A549 (cell line): Measurements from ENCODE around the gene FSD1. TPM values are rescaled to one million over a fixed set of nuclear protein-coding genes. Genes with fewer than 3 reads are reported as not detected.

ENCODE experiments used
- ATAC-seq, 2 experiments: fragments of 200-7000 bp in 1 of 2; fragments of >200 bp in 1 of 2; cut with Nextera tagmentation in 1 of 2; cut with Tn5 transposase in 1 of 2; 3 replicates each; pipeline versions ENCODE4 v1.8.0 to v1.9.1; 2018 to 2020; ENCODE audit warnings: mild to moderate bottlenecking in 1 of 2, moderate library complexity in 1 of 2
- CTCF ChIA-PET: fragments of 300-600 bp; sonication (Branson Sonifier 250); formaldehyde crosslinking; extraction: SDS; loops from one replicate; lab custom pipeline; 2021; ENCODE audit warnings: antibody characterized with exemption, inconsistent platforms; lab: Yijun Ruan, JAX
- POLR2A ChIA-PET: fragments of 350-600 bp; formaldehyde crosslinking; extraction: SDS; loops from one replicate; lab custom pipeline; 2021; ENCODE audit warnings: antibody characterized with exemption, inconsistent platforms; lab: Yijun Ruan, JAX
- DNase-seq, 2 experiments: peaks; one replicate each; pipeline versions ENCODE4 v3.0.0 to v3.0.0-alpha.2; 2011 to 2016; ENCODE audit warnings: low read depth in 1 of 2, low spot score in 1 of 2
- FAIRE-seq: peaks from 2 replicates; lab custom pipeline; 2011; peaks lifted over from hg19 to GRCh38; lab: Jason Lieb, UNC
- H3K27ac ChIP-seq, 2 experiments: fragments of >200 bp; sonication (Bioruptor Twin); formaldehyde crosslinking; 3 replicates each; pipeline ENCODE4 v1.5.1; 2016 to 2017
- H3K4me1 ChIP-seq: fragments of >200 bp; sonication (Bioruptor Twin); formaldehyde crosslinking; 3 replicates; pipeline ENCODE4 v1.6.1; 2016
- H3K4me2 ChIP-seq: fragments of >200 bp; sonication (Bioruptor Twin); formaldehyde crosslinking; 3 replicates; pipeline ENCODE4 v1.6.1; 2016
- H3K4me3 ChIP-seq: fragments of >200 bp; sonication (Bioruptor Twin); formaldehyde crosslinking; 3 replicates; pipeline ENCODE4 v1.5.1; 2016
- H3K9me3 ChIP-seq: fragments of >200 bp; sonication (Bioruptor Twin); formaldehyde crosslinking; 3 replicates; pipeline ENCODE4 v1.6.1; 2016
- BHLHE40 ChIP-seq: IDR thresholded peaks from 2 replicates; pipeline ENCODE4 v1.6.1; 2012; ENCODE audit warnings: low read depth, low read length, inconsistent platforms
- CBX8 ChIP-seq: fragments of 200-600 bp; sonication (generic); IDR thresholded peaks from 2 replicates; pipeline ENCODE4 v1.6.1; 2016
- CHD2 ChIP-seq: fragments of 150-350 bp; IDR thresholded peaks from 2 replicates; pipeline ENCODE4 v1.6.1; 2014; ENCODE audit warnings: low read length; ENCODE audit not compliant: partially characterized antibody
- CTCF ChIP-seq: fragments of >200 bp; sonication (Bioruptor Twin); formaldehyde crosslinking; IDR thresholded peaks from 3 replicates; pipeline ENCODE4 v1.5.1; 2016
- EHF ChIP-seq: fragments of 250-450 bp; sonication (Bioruptor Pico); IDR thresholded peaks from 2 replicates; pipeline ENCODE4 v1.5.0; 2020; ENCODE audit warnings: mild to moderate bottlenecking
- ELK1 ChIP-seq: fragments of 150-350 bp; IDR thresholded peaks from 2 replicates; pipeline ENCODE4 v1.6.1; 2014; ENCODE audit warnings: low read depth, mild to moderate bottlenecking, low read length
- EP300 ChIP-seq, 2 experiments: fragments of >200 bp; sonication (Bioruptor Twin); formaldehyde crosslinking; IDR thresholded peaks; 2 replicates in 1 of 2; 3 replicates in 1 of 2; pipeline ENCODE4 v1.6.1; 2016 to 2017
- FOSL2 ChIP-seq, 2 experiments: fragments of 450-650 bp in 1 of 2; fragments of >200 bp in 1 of 2; sonication (Bioruptor Twin) in 1 of 2; formaldehyde crosslinking; IDR thresholded peaks; 2 replicates each; pipeline versions ENCODE4 v1.5.0 to v1.6.1; 2016 to 2020; ENCODE audit warnings: mild to moderate bottlenecking in 1 of 2, moderate library complexity in 1 of 2
- HES2 ChIP-seq: fragments of >200 bp; sonication (Bioruptor Twin); formaldehyde crosslinking; IDR thresholded peaks from 2 replicates; pipeline ENCODE4 v1.6.1; 2016
- HMGXB4 ChIP-seq: fragments of 250-450 bp; sonication (Bioruptor Pico); IDR thresholded peaks from 2 replicates; pipeline ENCODE4 v1.5.0; 2021; ENCODE audit warnings: mild to moderate bottlenecking, moderate library complexity, borderline replicate concordance
- HOXB5 ChIP-seq: fragments of 250-450 bp; sonication (Bioruptor Pico); IDR thresholded peaks from 2 replicates; pipeline ENCODE4 v1.5.0; 2020; ENCODE audit warnings: mild to moderate bottlenecking, moderate library complexity
- JUN ChIP-seq, 2 experiments: fragments of >200 bp; sonication (Bioruptor Twin); formaldehyde crosslinking; IDR thresholded peaks; 2 replicates in 1 of 2; 3 replicates in 1 of 2; pipeline ENCODE4 v1.6.1; 2016 to 2017
- MAZ ChIP-seq: fragments of 150-350 bp; IDR thresholded peaks from 2 replicates; pipeline ENCODE4 v1.6.1; 2014; ENCODE audit warnings: antibody characterized with exemption, low read depth, low read length, borderline replicate concordance
- NFE2L2 ChIP-seq: fragments of 150-350 bp; conservative IDR thresholded peaks from 2 replicates; pipeline ENCODE4 v1.6.1; 2014; ENCODE audit warnings: low read length
- POLR2AphosphoS2 ChIP-seq: conservative IDR thresholded peaks from 2 replicates; pipeline ENCODE4 v1.6.1; 2012; ENCODE audit warnings: low read length, improper control_type of control experiment, inconsistent platforms
- RAD21 ChIP-seq, 2 experiments: fragments of >200 bp in 1 of 2; sonication (Bioruptor Twin) in 1 of 2; formaldehyde crosslinking in 1 of 2; IDR thresholded peaks in 1 of 2; conservative IDR thresholded peaks in 1 of 2; 2 replicates in 1 of 2; 3 replicates in 1 of 2; pipeline ENCODE4 v1.6.1; 2012 to 2018; ENCODE audit warnings: inconsistent platforms in 1 of 2
- RCOR1 ChIP-seq: fragments of 150-350 bp; IDR thresholded peaks from 2 replicates; pipeline ENCODE4 v1.6.1; 2014; ENCODE audit warnings: antibody characterized with exemption, low read length, low read depth
- RFX5 ChIP-seq: fragments of 450-650 bp; IDR thresholded peaks from 2 replicates; pipeline ENCODE4 v1.7.1; 2014; ENCODE audit warnings: antibody characterized with exemption, mild to moderate bottlenecking, moderate library complexity
- RNF2 ChIP-seq: fragments of 200-600 bp; sonication (generic); IDR thresholded peaks from 2 replicates; pipeline ENCODE4 v1.6.1; 2016; ENCODE audit warnings: low read depth, mild to moderate bottlenecking, antibody characterized with exemption, moderate library complexity, borderline replicate concordance
- TFCP2L1 ChIP-seq: fragments of 250-450 bp; sonication (Bioruptor Pico); IDR thresholded peaks from 2 replicates; pipeline ENCODE4 v1.5.0; 2021; ENCODE audit warnings: mild to moderate bottlenecking
- WGBS: methylation state at CpG from one replicate; pipeline ENCODE4 v1.1.6; 2017; ENCODE audit errors: missing lambda C conversion rate; 5-methylcytosine and 5-hydroxymethylcytosine counted together
- polyA plus RNA-seq, 4 experiments: library from polyadenylated mRNA; depleted of rRNA in 3 of 4; stranded (reverse); fragments of >200 nt; fragmentation: RNase III in 1 of 4; extraction: RNeasy Plus Mini Kit Qiagen cat#74134 plus additional on column Dnase treatment in 1 of 4; gene quantifications; 2 replicates in 3 of 4; 3 replicates in 1 of 4; pipeline ENCODE4 v1.2.3, GENCODE V29; 2011 to 2017

The FSD1 gene
- polyA plus RNA-seq, 2 of the 4 experiments (the other 2 are of a cell fraction) = 3.5 to 13.2 TPM

- Histone ChIP-seq H3K27ac (no peak overlapping the region), H3K4me2 (no peak overlapping the region), H3K4me3 (no peak overlapping the region), H3K9me3 (no peaks in the 10 kb centered on the region; the same call in 2 of the 3 replicates), H3K4me1 (no peaks in the 10 kb centered on the region)
- ChIA-PET POLR2A (no interaction called here), CTCF (no interaction called here)
- FAIRE-seq (no peak), ATAC-seq (no peak), DNase-seq (no peak)
- WGBS = 66% methylated on average over 2 of the region's 2 CpGs
- no peak for TF ChIP-seq MAZ
- TF ChIP-seq POLR2AphosphoS2 = no peak
- no peak for TF ChIP-seq TFCP2L1
- no peak for TF ChIP-seq RCOR1
- TF ChIP-seq CHD2 = no peak
These were observed 16.0 kb downstream of the FSD1 start for GRCh38 chr19:4320419-4320818.

GRCh38 chr19:4322942-4323665, 18.7 kb downstream of the FSD1 start:
- FAIRE-seq (no peak), DNase-seq (peak in 1 of 2 experiments; percentile 66)
- POLR2A ChIA-PET = interaction anchor here (0.6 to 1.3 kb wide), 2 partner anchors 9 to 20 kb away, joined by 3 to 4 read pairs; partner anchors contain the start of gene MPND

GRCh38 chr19:4323692-4324091, 19.3 kb downstream of the FSD1 start:
- TF ChIP-seq BHLHE40 (no peak), ELK1 (no peak), HES2 (no peak), HMGXB4 (no peak), RNF2 (no peak), FOSL2 (IDR thresholded peaks at IDR 0.05) (no peak), FOSL2 (CRISPR knock-in tag; IDR thresholded peaks at IDR 0.05) (no peak), CTCF (no peak), NFE2L2 (no peak), CBX8 (no peak)
- WGBS = 93% methylated on average over 3 of the region's 9 CpGs
- DNase-seq (no peak), FAIRE-seq (no peak), ATAC-seq (no peak)
- no peaks in the 10 kb centered on the region; the same call in 2 of the 3 replicates for H3K9me3 ChIP-seq
- H3K4me3 ChIP-seq = no peak overlapping the region
- ChIA-PET CTCF (interaction anchor here (0.6 to 2.3 kb wide), 3 partner anchors 18 to 111 kb away, joined by 3 to 8 read pairs (median 6); no protein-coding TSS in a partner anchor), POLR2A (interaction anchor here (0.6 to 1.3 kb wide), 2 partner anchors 9 to 19 kb away, joined by 3 to 4 read pairs; partner anchors contain the start of gene MPND)
- H3K4me1 ChIP-seq = no peaks in the 10 kb centered on the region
- H3K27ac ChIP-seq = no peak overlapping the region
- H3K4me2 ChIP-seq = no peak overlapping the region

More at GRCh38 chr19:4322942-4323665, 18.7 kb downstream of the FSD1 start:
- no peaks in the 10 kb centered on the region for H3K4me1 ChIP-seq
- no peak overlapping the region for H3K4me2 ChIP-seq
- H3K27ac ChIP-seq = no peak overlapping the region
- 100% methylated on average over 2 of the region's 37 CpGs for WGBS
- H3K4me3 ChIP-seq = no peak overlapping the region
- peak; percentile 75 to 83 for ATAC-seq
- TF ChIP-seq BHLHE40 = no peak
- no peak for TF ChIP-seq RFX5
- TF ChIP-seq HOXB5 = no peak
- no peak for TF ChIP-seq EP300 (IDR thresholded peaks at IDR 0.05)
- no peak for TF ChIP-seq RAD21 (conservative IDR thresholded peaks at IDR 0.05 in 1 of 2, IDR thresholded peaks at IDR 0.05 in 1 of 2)
- no peak for TF ChIP-seq JUN (IDR thresholded peaks at IDR 0.05)
- TF ChIP-seq HMGXB4 = no peak
- no peak for TF ChIP-seq EHF
- CTCF ChIA-PET = interaction anchor here (0.6 to 2.3 kb wide), 4 partner anchors 17 to 112 kb away, joined by 3 to 8 read pairs (median 5); no protein-coding TSS in a partner anchor
- no peaks in the 10 kb centered on the region; the same call in 2 of the 3 replicates for H3K9me3 ChIP-seq
